ENCODE measurements around the gene C7orf33. TPM values are rescaled to one million over a fixed set of nuclear protein-coding genes. Genes with fewer than 3 reads are reported as not detected.

The C7orf33 gene
- total RNA-seq, 1 experiment from 2014 or later: not detected

GRCh38 chr7:148545172-148545571 lies 45.4 kb upstream of the C7orf33 start:
- Histone ChIP-seq H3K9me3 (ENCODE audit: control insufficient read depth, low read depth, low read length) (no peaks in the 10 kb centered on the region), H3K56ac (ENCODE audit: insufficient read length, low read depth, low read length) (no peak overlapping the region), H3T11ph (ENCODE audit: low read length) (no peak overlapping the region), H4K5ac (ENCODE audit: insufficient read length, low read depth, low read length) (no peak overlapping the region), H3K79me1 (ENCODE audit: insufficient read depth, low read depth, low read length, poor library complexity, severe bottlenecking) (no peaks in the 10 kb centered on the region), H3K4me2 (ENCODE audit: insufficient read depth, insufficient read length, low read length) (no peak overlapping the region), H2BK20ac (ENCODE audit: low read depth, low read length, poor library complexity, severe bottlenecking) (no peak overlapping the region), H3K23ac (ENCODE audit: insufficient read length, low read depth, low read length) (no peak overlapping the region), H3K27ac (ENCODE audit: insufficient read length, low read depth, low read length) (no peak overlapping the region), H3K9ac (ENCODE audit: extremely low read depth, insufficient read length, low read length) (no peak overlapping the region), H3K4me1 (ENCODE audit: insufficient read depth, low read length) (no peaks in the 10 kb centered on the region), H2AK5ac (ENCODE audit: insufficient read length, low read length) (no peak overlapping the region), H3K4ac (ENCODE audit: low read depth, low read length) (no peak overlapping the region), H2BK15ac (ENCODE audit: low read depth, low read length) (no peak overlapping the region), H4K8ac (replicated peaks; ENCODE audit: insufficient read length, low read depth, low read length) (no peak overlapping the region), H3K79me2 (ENCODE audit: insufficient read depth, low read length) (no peaks in the 10 kb centered on the region), H3K18ac (ENCODE audit: insufficient read length, low read depth, low read length) (no peak overlapping the region), H4K20me1 (ENCODE audit: control insufficient read depth, insufficient read depth, insufficient read length) (no peaks in the 10 kb centered on the region), H3K14ac (ENCODE audit: insufficient read depth, low read length) (no peak overlapping the region), H2BK12ac (ENCODE audit: insufficient read length, low read depth, low read length) (no peak overlapping the region), H2BK5ac (ENCODE audit: insufficient read length, low read length) (no peak overlapping the region), H2AFZ (ENCODE audit: low read length) (no peak overlapping the region), H3K23me2 (ENCODE audit: insufficient read length, low read depth, low read length, poor library complexity, severe bottlenecking) (no peaks in the 10 kb centered on the region), H3K27me3 (ENCODE audit: insufficient read depth, low read length) (no peaks in the 10 kb centered on the region), H2BK120ac (ENCODE audit: low read depth, low read length, poor library complexity, severe bottlenecking) (no peak overlapping the region), H4K91ac (ENCODE audit: insufficient read length, low read depth, low read length) (no peak overlapping the region)
- Mint-ChIP-seq H3K27me3 (ENCODE audit: low read depth) (peaks cover 1% of the 10 kb centered on the region; the same call in 1 of the 2 replicates), H3K27ac (no peak overlapping the region), H3K4me1 (peaks cover 2 to 4% of the 10 kb centered on the region in 2 experiments; a peak in 3 of 4 replicates), H3K36me3 (ENCODE audit: insufficient read depth in 1 of 3, low read depth in 3 of 3) (no peaks in the 10 kb centered on the region; a peak in 1 of 7 replicates), H3K9me3 (no peaks in the 10 kb centered on the region), H3K4me3 (no peak overlapping the region)
- no peak for TF ChIP-seq CTCF (conservative IDR thresholded peaks at IDR 0.05)
- DNase-seq: no peak
- no CpG with 5 or more reads among the region's 6 CpGs for WGBS (ENCODE audit: extremely low coverage, insufficient read length, low lambda C conversion rate)

Measured in H9 (cell line).